Effector memory CD4-positive, alpha-beta T cell (primary cell): ENCODE data around the gene ZNF101.

ENCODE experiments used
- DNase-seq, 3 donors: peaks; one replicate each; pipeline ENCODE4 v3.0.0-alpha.2; 2020
- H3K27ac ChIP-seq: 2 replicates; pipeline ENCODE4 v1.7.0; 2013; ENCODE audit warnings: mild to moderate bottlenecking, low read length, moderate library complexity; ENCODE audit not compliant: insufficient read depth, poor library complexity, severe bottlenecking
- H3K27me3 ChIP-seq: replicated peaks from 2 replicates; pipeline ENCODE4 v1.7.0; 2013; ENCODE audit warnings: mild to moderate bottlenecking, low read length; ENCODE audit not compliant: insufficient read depth, control insufficient read depth, poor library complexity, severe bottlenecking
- H3K36me3 ChIP-seq: 2 replicates; pipeline ENCODE4 v1.7.0; 2013; ENCODE audit warnings: mild to moderate bottlenecking, low read length, moderate library complexity; ENCODE audit not compliant: control insufficient read depth, insufficient read depth
- H3K4me1 ChIP-seq: 2 replicates; pipeline ENCODE4 v1.7.0; 2013; ENCODE audit warnings: low read length, mild to moderate bottlenecking; ENCODE audit not compliant: control insufficient read depth, insufficient read depth, poor library complexity, severe bottlenecking
- H3K4me3 ChIP-seq: 2 replicates; pipeline ENCODE4 v1.7.0; 2013; ENCODE audit warnings: low read length, low read depth, mild to moderate bottlenecking; ENCODE audit not compliant: insufficient read depth, poor library complexity, severe bottlenecking
- H3K9me3 ChIP-seq: 2 replicates; pipeline ENCODE4 v1.7.0; 2013; ENCODE audit warnings: mild to moderate bottlenecking, low read length, moderate library complexity; ENCODE audit not compliant: control insufficient read depth

ZNF101 gene

GRCh38 chr19:19651076-19651475 is 17.6 kb upstream of the ZNF101 start:
- Histone ChIP-seq H3K27ac (no peak overlapping the region), H3K9me3 (no peaks in the 10 kb centered on the region), H3K36me3 (peaks cover 85% of the 10 kb centered on the region), H3K4me3 (no peak overlapping the region), H3K4me1 (no peaks in the 10 kb centered on the region), H3K27me3 (no peaks in the 10 kb centered on the region)
- no peak for DNase-seq

GRCh38 chr19:19652482-19653295 is 15.9 kb upstream of the ZNF101 start:
- no peaks in the 10 kb centered on the region for H3K4me1 ChIP-seq

GRCh38 chr19:19653597-19654147 is 15.0 kb upstream of the ZNF101 start:
- Histone ChIP-seq H3K36me3 (peaks cover 94% of the 10 kb centered on the region), H3K27me3 (no peaks in the 10 kb centered on the region), H3K4me1 (no peaks in the 10 kb centered on the region), H3K4me3 (no peak overlapping the region), H3K27ac (no peak overlapping the region), H3K9me3 (no peaks in the 10 kb centered on the region)
- DNase-seq = no peak

More at GRCh38 chr19:19652482-19653295, 15.9 kb upstream of the ZNF101 start:
- Histone ChIP-seq H3K27me3 (no peaks in the 10 kb centered on the region), H3K36me3 (peaks cover 88% of the 10 kb centered on the region), H3K9me3 (no peaks in the 10 kb centered on the region), H3K4me3 (no peak overlapping the region), H3K27ac (no peak overlapping the region)
- no peak for DNase-seq

GRCh38 chr19:19654441-19654840 is 14.2 kb upstream of the ZNF101 start:
- H3K27me3 ChIP-seq = no peaks in the 10 kb centered on the region
- H3K4me1 ChIP-seq = no peaks in the 10 kb centered on the region
- no peak overlapping the region for H3K27ac ChIP-seq
- H3K36me3 ChIP-seq = peaks cover 96% of the 10 kb centered on the region
- no peak for DNase-seq
- H3K9me3 ChIP-seq = no peaks in the 10 kb centered on the region
- H3K4me3 ChIP-seq = no peak overlapping the region

- Histone ChIP-seq H3K9me3 (no peaks in the 10 kb centered on the region), H3K36me3 (peaks cover 97% of the 10 kb centered on the region), H3K4me1 (no peaks in the 10 kb centered on the region), H3K27ac (no peak overlapping the region), H3K27me3 (no peaks in the 10 kb centered on the region), H3K4me3 (no peak overlapping the region)
- DNase-seq = no peak
Measured at GRCh38 chr19:19655051-19655594, 13.5 kb upstream of the ZNF101 start.

- H3K36me3 ChIP-seq = peaks cover 90% of the 10 kb centered on the region
- no peak overlapping the region for H3K27ac ChIP-seq
- no peak for DNase-seq
Measured at GRCh38 chr19:19655641-19656343, 12.8 kb upstream of the ZNF101 start.

GRCh38 chr19:19656451-19657396 is 11.9 kb upstream of the ZNF101 start:
- Histone ChIP-seq H3K4me3 (no peak overlapping the region), H3K27ac (no peak overlapping the region), H3K36me3 (peaks cover 81% of the 10 kb centered on the region), H3K27me3 (no peaks in the 10 kb centered on the region), H3K4me1 (peaks cover 5% of the 10 kb centered on the region), H3K9me3 (no peaks in the 10 kb centered on the region)
- DNase-seq = no peak

More at GRCh38 chr19:19655641-19656343, 12.8 kb upstream of the ZNF101 start:
- H3K4me3 ChIP-seq = no peak overlapping the region
- no peaks in the 10 kb centered on the region for H3K9me3 ChIP-seq
- H3K4me1 ChIP-seq = no peaks in the 10 kb centered on the region
- no peaks in the 10 kb centered on the region for H3K27me3 ChIP-seq

- Histone ChIP-seq H3K27me3 (no peaks in the 10 kb centered on the region), H3K4me3 (no peak overlapping the region), H3K9me3 (no peaks in the 10 kb centered on the region), H3K27ac (no peak overlapping the region), H3K4me1 (peaks cover 11% of the 10 kb centered on the region), H3K36me3 (peaks cover 74% of the 10 kb centered on the region)
- no peak for DNase-seq
Measured at GRCh38 chr19:19657397-19657783, 11.2 kb upstream of the ZNF101 start.

GRCh38 chr19:19659646-19660245 is 8.9 kb upstream of the ZNF101 start:
- no peak overlapping the region for H3K4me3 ChIP-seq
- peaks cover 51% of the 10 kb centered on the region for H3K36me3 ChIP-seq
- H3K4me1 ChIP-seq = peaks cover 18% of the 10 kb centered on the region
- H3K27ac ChIP-seq = no peak overlapping the region
- no peaks in the 10 kb centered on the region for H3K9me3 ChIP-seq
- H3K27me3 ChIP-seq = no peaks in the 10 kb centered on the region
- no peak for DNase-seq
